Heart left ventricle (tissue), 13 donors: ENCODE measurements around the gene MYL6B.
"Not testable (repeated sequence)": the region's sequence is repeated elsewhere in the genome, so short reads cannot be mapped to it uniquely, and the experiment has no call there.

Source experiments
- CTCF ChIP-seq, 12 donors: fragments of 200-600 bp; sonication (generic) in 4 of 12; IDR thresholded peaks; one replicate each; pipeline versions ENCODE4 v1.5.0 to v1.8.0; 2018 to 2022; ENCODE audit warnings: antibody characterized with exemption in 12 of 12, mild to moderate bottlenecking in 5 of 12
- POLR2A ChIP-seq, 2 donors: fragments of 450-650 bp; IDR thresholded peaks; one replicate each; pipeline ENCODE4 v1.6.1; 2017; ENCODE audit warnings: antibody characterized with exemption in 2 of 2, mild to moderate bottlenecking in 2 of 2, moderate library complexity in 2 of 2
- donor health status: ischemic (EF 13 %, LVEDD 7.1; RV severe dilation, severe dysfunction).
- donor health status: DM: no; HTN: yes; CAD: no.
- donor health status: DM: no; HTN: no; CAD: no.
- donor health status: ischemic (EF 25% LVEDD 6.9; RV normal size, moderate dysfunction).
- donor health status: ischemic (EF 25% LVEDD 5.7; RV mildly dilated, moderate dysfunction).
- donor health status: ischemic (EF 35%, LVEDD 5.7; RV mildly dilated, moderate dysfunction).
- donor health status: nonischemic (EF 11% LVEDD 7.7; RV severe dilation, severe dysfunction).
- donor health status: DM: yes; HTN: yes; CAD: no.
- donor health status: PGD.
- donor health status: ischemic (EF 29% LVEDD 5.4; RV normal size, mild dysfunction).
- donor health status: nonischemic (EF 23%, LVEDD 6.1; RV moderate dilation, normal function).

GRCh38 chr12:56196818-56197550 is 44.6 kb downstream of the MYL6B start:
- TF ChIP-seq CTCF, POLR2A (IDR thresholded peaks at IDR 0.05): not testable (repeated sequence)
